HepG2 (cell line): ENCODE results near the gene ANTKMT. TPM values are rescaled to one million over a fixed set of nuclear protein-coding genes. Genes with fewer than 3 reads are reported as not detected.

Experiments used
- ARID5B ChIP-seq: IDR thresholded peaks from 2 replicates; pipeline ENCODE4 v1.4.0; 2020; ENCODE audit warnings: mild to moderate bottlenecking, missing genetic modification reagents
- DR1 ChIP-seq: sonication (generic); formaldehyde crosslinking; IDR thresholded peaks from 2 replicates; pipeline ENCODE4 v1.8.0; 2021; ENCODE audit warnings: mild to moderate bottlenecking, missing genetic modification reagents, inconsistent platforms
- PHB2 ChIP-seq: fragments of 450-650 bp; IDR thresholded peaks from 2 replicates; pipeline ENCODE4 v1.6.1; 2018; ENCODE audit not compliant: partially characterized antibody
- PHF5A ChIP-seq: IDR thresholded peaks from one replicate; pipeline ENCODE4 v1.6.1; 2018; ENCODE audit warnings: low read depth, missing genetic modification reagents; ENCODE audit not compliant: unreplicated experiment
- RBAK ChIP-seq: sonication (generic); formaldehyde crosslinking; IDR thresholded peaks from 2 replicates; pipeline ENCODE4 v1.5.1; 2020; ENCODE audit warnings: mild to moderate bottlenecking, missing genetic modification reagents
- SMC3 ChIP-seq: IDR thresholded peaks from 2 replicates; pipeline ENCODE4 v1.6.1; 2011; ENCODE audit warnings: low read length, improper control_type of control experiment
- ZC3H4 ChIP-seq: sonication (generic); formaldehyde crosslinking; IDR thresholded peaks from 2 replicates; pipeline ENCODE4 v1.4.0; 2020; ENCODE audit warnings: missing genetic modification reagents, borderline replicate concordance
- ZNF281 ChIP-seq: sonication (generic); formaldehyde crosslinking; IDR thresholded peaks from 2 replicates; pipeline ENCODE4 v1.4.0; 2020; ENCODE audit warnings: missing genetic modification reagents, borderline replicate concordance
- ZNF530 ChIP-seq: sonication (generic); formaldehyde crosslinking; IDR thresholded peaks from 2 replicates; pipeline ENCODE4 v1.5.0; 2020; ENCODE audit warnings: low read depth, mild to moderate bottlenecking, missing genetic modification reagents
- ZNF598 ChIP-seq: sonication (generic); formaldehyde crosslinking; IDR thresholded peaks from 2 replicates; pipeline ENCODE4 v1.5.1; 2020; ENCODE audit warnings: mild to moderate bottlenecking, missing genetic modification reagents, borderline replicate concordance
- ZNF703 ChIP-seq: sonication (generic); formaldehyde crosslinking; IDR thresholded peaks from 2 replicates; pipeline ENCODE4 v1.5.1; 2020; ENCODE audit warnings: missing genetic modification reagents, mild to moderate bottlenecking, moderate library complexity, borderline replicate concordance
- ZNF761 ChIP-seq: sonication (generic); formaldehyde crosslinking; conservative IDR thresholded peaks from 2 replicates; pipeline ENCODE4 v1.4.0; 2020; ENCODE audit warnings: mild to moderate bottlenecking, missing genetic modification reagents
- ZNF776 ChIP-seq: sonication (generic); formaldehyde crosslinking; IDR thresholded peaks from 2 replicates; pipeline ENCODE4 v1.4.0; 2020; ENCODE audit warnings: mild to moderate bottlenecking, missing genetic modification reagents
- ZNF792 ChIP-seq: IDR thresholded peaks from 2 replicates; pipeline ENCODE4 v1.6.1; 2016
- polyA plus RNA-seq, 8 experiments: library from polyadenylated mRNA; depleted of rRNA in 3 of 8; stranded (reverse) in 7 of 8; unstranded in 1 of 8; fragments of >200 nt; fragmentation: Illumina TruSeq in 4 of 8; extraction: Trizol in 4 of 8; gene quantifications; 2 replicates each; pipeline versions ENCODE4 v1.2.1 to v1.2.3, GENCODE V29; 2011 to 2016; ENCODE audit warnings: low read depth in 4 of 8, missing spikeins in 1 of 8, mixed read lengths in 1 of 8; ENCODE audit not compliant: insufficient read depth in 1 of 8
- total RNA-seq, 5 experiments: library from RNA; depleted of rRNA; stranded (reverse); fragments of >200 nt; fragmentation: Illumina TruSeq; extraction: Trizol; gene quantifications; 2 replicates each; pipeline ENCODE4 v1.2.3, GENCODE V29; 2016; ENCODE audit warnings: low read depth in 1 of 5
- TF ChIP-seq, protein P1 (sequence below): IDR thresholded peaks from 2 replicates; pipeline ENCODE4 v1.6.1; 2016
- TF ChIP-seq, protein P2 (sequence below): sonication (generic); formaldehyde crosslinking; IDR thresholded peaks from 2 replicates; pipeline ENCODE4 v1.5.1; 2020; ENCODE audit warnings: mild to moderate bottlenecking, missing genetic modification reagents, moderate library complexity
- TF ChIP-seq, protein P3 (sequence below): IDR thresholded peaks from 2 replicates; pipeline ENCODE4 v1.6.1; 2016; ENCODE audit warnings: missing genetic modification reagents, missing compliant biosample characterization
- TF ChIP-seq, protein P4 (sequence below): sonication (generic); formaldehyde crosslinking; IDR thresholded peaks from 2 replicates; pipeline ENCODE4 v1.4.0; 2020; ENCODE audit warnings: missing genetic modification reagents, borderline replicate concordance

The ANTKMT gene
- total and polyA plus RNA-seq, 2 of the 13 experiments (the other 11 are each of a cell fraction or from before 2014, with no cell fraction given): 7.5 to 47.8 TPM

DNA sequence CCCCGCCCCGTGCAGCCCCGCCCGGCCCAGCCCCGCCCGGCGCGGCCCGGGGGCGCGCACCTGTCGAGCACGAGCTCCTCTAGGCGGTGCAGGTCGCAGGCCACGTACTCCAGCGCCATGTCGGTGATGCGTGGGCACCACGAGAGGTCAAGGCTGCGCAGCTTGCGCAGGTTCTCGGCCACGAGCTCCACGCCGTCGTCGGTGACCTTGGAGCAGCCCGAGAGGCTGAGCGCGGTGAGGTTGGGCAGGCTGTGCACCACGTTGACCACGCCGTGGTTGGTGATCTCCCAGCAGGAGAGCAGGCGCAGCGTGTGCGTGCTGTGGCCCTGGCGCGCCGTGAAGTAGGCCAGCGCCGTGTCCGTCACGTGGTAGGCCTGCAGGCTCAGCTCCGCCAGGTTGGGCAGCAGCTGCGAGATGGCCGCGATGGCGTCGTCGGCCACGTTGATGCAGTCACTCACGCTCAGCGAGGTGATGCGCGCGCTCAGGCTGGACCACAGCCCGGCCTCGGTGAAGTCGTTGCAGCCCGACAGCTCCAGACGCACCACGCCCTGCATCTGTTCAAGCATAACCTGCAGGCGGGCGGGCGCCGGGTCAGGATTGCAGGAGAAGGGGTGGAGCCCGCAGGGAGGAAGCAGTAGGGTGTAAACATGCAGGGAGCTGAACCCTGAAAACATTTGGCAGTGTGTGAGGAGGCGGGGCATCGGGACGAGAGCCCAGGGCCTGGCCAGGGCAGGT is 25.4 kb upstream of the ANTKMT start (continued):
- TF ChIP-seq, protein P1, sequence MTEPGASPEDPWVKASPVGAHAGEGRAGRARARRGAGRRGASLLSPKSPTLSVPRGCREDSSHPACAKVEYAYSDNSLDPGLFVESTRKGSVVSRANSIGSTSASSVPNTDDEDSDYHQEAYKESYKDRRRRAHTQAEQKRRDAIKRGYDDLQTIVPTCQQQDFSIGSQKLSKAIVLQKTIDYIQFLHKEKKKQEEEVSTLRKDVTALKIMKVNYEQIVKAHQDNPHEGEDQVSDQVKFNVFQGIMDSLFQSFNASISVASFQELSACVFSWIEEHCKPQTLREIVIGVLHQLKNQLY (CRISPR knock-in tag): peak; percentile 13; the same call in 1 of the 2 replicates
- TF ChIP-seq SMC3 (no peak), ZC3H4 (CRISPR knock-in tag) (no peak), ZNF792 (CRISPR knock-in tag) (no peak), ZNF281 (CRISPR knock-in tag) (no peak), ZNF703 (no peak), PHF5A (CRISPR knock-in tag) (no peak), DR1 (no peak), RBAK (CRISPR knock-in tag) (no peak), ZNF776 (peak; percentile 86; the same call in 1 of the 2 replicates), PHB2 (no peak), ARID5B (CRISPR knock-in tag) (peak; percentile 30; the same call in 1 of the 2 replicates), ZNF530 (CRISPR knock-in tag) (no peak), ZNF761 (no peak), ZNF598 (CRISPR knock-in tag) (no peak)
- TF ChIP-seq, protein P2, sequence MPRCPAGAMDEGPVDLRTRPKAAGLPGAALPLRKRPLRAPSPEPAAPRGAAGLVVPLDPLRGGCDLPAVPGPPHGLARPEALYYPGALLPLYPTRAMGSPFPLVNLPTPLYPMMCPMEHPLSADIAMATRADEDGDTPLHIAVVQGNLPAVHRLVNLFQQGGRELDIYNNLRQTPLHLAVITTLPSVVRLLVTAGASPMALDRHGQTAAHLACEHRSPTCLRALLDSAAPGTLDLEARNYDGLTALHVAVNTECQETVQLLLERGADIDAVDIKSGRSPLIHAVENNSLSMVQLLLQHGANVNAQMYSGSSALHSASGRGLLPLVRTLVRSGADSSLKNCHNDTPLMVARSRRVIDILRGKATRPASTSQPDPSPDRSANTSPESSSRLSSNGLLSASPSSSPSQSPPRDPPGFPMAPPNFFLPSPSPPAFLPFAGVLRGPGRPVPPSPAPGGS: 0 out of 2 replicates have a peak, but pooled peaks have one; percentile 2
- TF ChIP-seq, protein P3, sequence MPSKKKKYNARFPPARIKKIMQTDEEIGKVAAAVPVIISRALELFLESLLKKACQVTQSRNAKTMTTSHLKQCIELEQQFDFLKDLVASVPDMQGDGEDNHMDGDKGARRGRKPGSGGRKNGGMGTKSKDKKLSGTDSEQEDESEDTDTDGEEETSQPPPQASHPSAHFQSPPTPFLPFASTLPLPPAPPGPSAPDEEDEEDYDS (CRISPR knock-in tag): no peak
- TF ChIP-seq, protein P4, sequence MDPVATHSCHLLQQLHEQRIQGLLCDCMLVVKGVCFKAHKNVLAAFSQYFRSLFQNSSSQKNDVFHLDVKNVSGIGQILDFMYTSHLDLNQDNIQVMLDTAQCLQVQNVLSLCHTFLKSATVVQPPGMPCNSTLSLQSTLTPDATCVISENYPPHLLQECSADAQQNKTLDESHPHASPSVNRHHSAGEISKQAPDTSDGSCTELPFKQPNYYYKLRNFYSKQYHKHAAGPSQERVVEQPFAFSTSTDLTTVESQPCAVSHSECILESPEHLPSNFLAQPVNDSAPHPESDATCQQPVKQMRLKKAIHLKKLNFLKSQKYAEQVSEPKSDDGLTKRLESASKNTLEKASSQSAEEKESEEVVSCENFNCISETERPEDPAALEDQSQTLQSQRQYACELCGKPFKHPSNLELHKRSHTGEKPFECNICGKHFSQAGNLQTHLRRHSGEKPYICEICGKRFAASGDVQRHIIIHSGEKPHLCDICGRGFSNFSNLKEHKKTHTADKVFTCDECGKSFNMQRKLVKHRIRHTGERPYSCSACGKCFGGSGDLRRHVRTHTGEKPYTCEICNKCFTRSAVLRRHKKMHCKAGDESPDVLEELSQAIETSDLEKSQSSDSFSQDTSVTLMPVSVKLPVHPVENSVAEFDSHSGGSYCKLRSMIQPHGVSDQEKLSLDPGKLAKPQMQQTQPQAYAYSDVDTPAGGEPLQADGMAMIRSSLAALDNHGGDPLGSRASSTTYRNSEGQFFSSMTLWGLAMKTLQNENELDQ (CRISPR knock-in tag): no peak
